Testis (tissue), 3 donors: ENCODE results near the gene GRK7. TPM values are rescaled to one million over a fixed set of nuclear protein-coding genes. Genes with fewer than 3 reads are reported as not detected.

Experiments
- DNase-seq: peaks from one replicate; pipeline ENCODE4 v3.0.0-alpha.2; 2019
- H3K27ac ChIP-seq, 2 donors: fragments of 200-600 bp; sonication (generic); one replicate each; pipeline ENCODE4 v1.5.1; 2019
- H3K27me3 ChIP-seq: fragments of 200-600 bp; sonication (generic); one replicate; pipeline ENCODE4 v1.5.1; 2019
- H3K36me3 ChIP-seq: fragments of 200-600 bp; sonication (generic); one replicate; pipeline ENCODE4 v1.5.1; 2017; ENCODE audit warnings: low read depth; ENCODE audit errors: missing control alignments
- H3K4me1 ChIP-seq: fragments of 200-600 bp; sonication (generic); one replicate; pipeline ENCODE4 v1.5.1; 2019
- H3K4me3 ChIP-seq, 2 donors: fragments of 200-600 bp; sonication (generic); one replicate each; pipeline ENCODE4 v1.5.1; 2017 to 2019
- H3K9me3 ChIP-seq: fragments of 200-600 bp; sonication (generic); one replicate; pipeline ENCODE4 v1.5.1; 2017
- POLR2A ChIP-seq: fragments of 450-650 bp; IDR thresholded peaks from one replicate; pipeline ENCODE4 v1.6.1; 2017; ENCODE audit warnings: antibody characterized with exemption, mild to moderate bottlenecking, moderate library complexity
- WGBS, 2 donors: methylation state at CpG; one replicate each; pipeline ENCODE4 v1.1.5; 2018; 5-methylcytosine and 5-hydroxymethylcytosine counted together
- intact Hi-C: fragments of 100-400 bp; cut with DNase I; formaldehyde crosslinking; loops from one replicate; pipeline ENCODE4 v1.15.1; 2023; ENCODE audit warnings: low total_unique reads
- polyA plus RNA-seq: library from polyadenylated mRNA; stranded (reverse); fragments of 350-450 nt; fragmentation: Illumina TruSeq; extraction: RNeasy Lipid Tissue Mini Kit (QIAGEN cat#74804); gene quantifications from one replicate; pipeline ENCODE4 v1.2.3, GENCODE V29; 2014; ENCODE audit warnings: low read depth, low replicate concordance; ENCODE audit not compliant: insufficient read depth
- total RNA-seq, 2 donors: library from RNA; depleted of rRNA; stranded (reverse); fragments of >200 nt; gene quantifications; one replicate each; pipeline ENCODE4 v1.2.3, GENCODE V29; 2016
- TF ChIP-seq, protein P1 (sequence below), 3 experiments: fragments of 450-650 bp in 2 of 3; fragments of 200-600 bp in 1 of 3; sonication (generic) in 1 of 3; IDR thresholded peaks; one replicate each; pipeline ENCODE4 v1.5.1; 2016 to 2019; ENCODE audit warnings: antibody characterized with exemption in 3 of 3, mild to moderate bottlenecking in 2 of 3, moderate library complexity in 1 of 3

Gene GRK7
- total and polyA plus RNA-seq, 3 donors from 2014 or later: 0.12 to 0.31 TPM; not detected in 1

DNA sequence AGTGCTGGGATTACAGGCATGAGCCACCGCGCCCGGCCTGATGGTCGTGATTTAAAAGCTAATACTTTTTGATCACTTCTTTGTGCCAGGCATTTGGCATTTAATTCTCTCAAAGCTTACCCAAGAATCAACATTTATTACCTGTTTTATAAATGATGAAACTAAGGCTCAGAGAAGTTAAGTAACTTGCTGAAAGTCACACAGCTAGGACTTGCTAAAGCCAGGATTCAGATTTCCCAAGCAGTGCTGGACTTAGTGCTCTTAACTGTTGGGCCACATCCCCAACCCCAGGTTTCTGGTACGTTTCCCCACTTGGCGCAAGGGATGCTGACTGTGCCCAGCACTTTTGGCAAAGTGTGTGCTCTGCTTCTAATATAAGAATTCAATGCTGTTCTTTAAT is 10.5 kb downstream of the GRK7 start:
- no peak overlapping the region for H3K4me3 ChIP-seq
- no peaks in the 10 kb centered on the region for H3K27me3 ChIP-seq
- TF ChIP-seq, protein P1, sequence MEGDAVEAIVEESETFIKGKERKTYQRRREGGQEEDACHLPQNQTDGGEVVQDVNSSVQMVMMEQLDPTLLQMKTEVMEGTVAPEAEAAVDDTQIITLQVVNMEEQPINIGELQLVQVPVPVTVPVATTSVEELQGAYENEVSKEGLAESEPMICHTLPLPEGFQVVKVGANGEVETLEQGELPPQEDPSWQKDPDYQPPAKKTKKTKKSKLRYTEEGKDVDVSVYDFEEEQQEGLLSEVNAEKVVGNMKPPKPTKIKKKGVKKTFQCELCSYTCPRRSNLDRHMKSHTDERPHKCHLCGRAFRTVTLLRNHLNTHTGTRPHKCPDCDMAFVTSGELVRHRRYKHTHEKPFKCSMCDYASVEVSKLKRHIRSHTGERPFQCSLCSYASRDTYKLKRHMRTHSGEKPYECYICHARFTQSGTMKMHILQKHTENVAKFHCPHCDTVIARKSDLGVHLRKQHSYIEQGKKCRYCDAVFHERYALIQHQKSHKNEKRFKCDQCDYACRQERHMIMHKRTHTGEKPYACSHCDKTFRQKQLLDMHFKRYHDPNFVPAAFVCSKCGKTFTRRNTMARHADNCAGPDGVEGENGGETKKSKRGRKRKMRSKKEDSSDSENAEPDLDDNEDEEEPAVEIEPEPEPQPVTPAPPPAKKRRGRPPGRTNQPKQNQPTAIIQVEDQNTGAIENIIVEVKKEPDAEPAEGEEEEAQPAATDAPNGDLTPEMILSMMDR (IDR thresholded peaks at IDR 0.05): no peak
- TF ChIP-seq POLR2A: no peak
- H3K36me3 ChIP-seq: no peaks in the 10 kb centered on the region
- no peak for DNase-seq
- H3K9me3 ChIP-seq: no peaks in the 10 kb centered on the region
- WGBS, 2 donors: 92 to 95% methylated on average over 6 of the region's 6 CpGs
- intact Hi-C loops: no loop called here
- H3K27ac ChIP-seq: no peak overlapping the region
- H3K4me1 ChIP-seq: no peaks in the 10 kb centered on the region

DNA sequence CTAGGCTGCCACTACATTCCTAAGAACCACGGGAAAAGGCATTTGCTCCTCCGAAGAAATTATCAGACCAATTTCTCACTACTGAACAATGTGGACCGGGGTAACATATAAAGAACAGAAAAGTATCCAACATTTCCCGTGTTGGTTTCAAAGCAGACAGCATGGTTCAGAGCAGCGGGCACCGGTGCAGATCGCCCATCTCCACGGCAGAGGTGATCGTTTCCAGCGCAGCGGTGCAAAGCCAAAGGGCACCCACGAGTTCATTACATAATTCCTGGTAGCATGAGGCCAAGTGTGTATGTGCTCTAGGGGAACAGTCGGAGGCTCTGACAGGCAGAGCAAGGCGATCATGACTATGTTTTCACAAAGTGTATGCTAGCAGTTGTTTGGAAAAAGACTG is 13.2 kb downstream of the GRK7 start:
- H3K27me3 ChIP-seq: no peaks in the 10 kb centered on the region
- WGBS, 2 donors: 64 to 74% methylated on average over 14 of the region's 14 CpGs
- H3K27ac ChIP-seq: no peak overlapping the region
- no peak for TF ChIP-seq POLR2A
- TF ChIP-seq, protein P1 (IDR thresholded peaks at IDR 0.05): no peak
- intact Hi-C loops: no loop called here
- no peaks in the 10 kb centered on the region for H3K36me3 ChIP-seq
- H3K9me3 ChIP-seq: no peaks in the 10 kb centered on the region
- H3K4me1 ChIP-seq: no peaks in the 10 kb centered on the region
- H3K4me3 ChIP-seq: no peak overlapping the region
- DNase-seq: no peak

DNA sequence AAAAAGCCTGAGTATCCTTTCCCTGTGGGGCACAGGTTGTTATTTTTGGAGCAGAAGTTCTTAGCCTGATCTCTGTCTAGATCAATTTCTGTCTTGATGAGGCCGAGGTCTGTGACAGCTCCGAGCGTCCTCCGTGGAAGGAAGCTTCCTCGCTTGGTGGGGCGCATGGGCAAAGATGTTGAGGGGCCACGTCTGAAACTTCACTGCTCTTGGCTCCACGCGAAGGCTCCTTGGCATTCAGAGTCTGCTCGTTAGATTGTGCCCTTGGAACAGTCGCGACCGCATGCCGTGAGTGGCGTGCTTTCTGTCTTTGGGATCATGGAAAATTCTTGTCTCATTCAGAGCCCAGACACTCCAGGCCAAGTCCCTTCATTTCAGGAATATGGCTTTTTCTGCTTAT is 13.7 kb downstream of the GRK7 start:
- intact Hi-C loops: no loop called here
- 52 to 58% methylated on average over 15 of the region's 15 CpGs for WGBS, 2 donors

DNA sequence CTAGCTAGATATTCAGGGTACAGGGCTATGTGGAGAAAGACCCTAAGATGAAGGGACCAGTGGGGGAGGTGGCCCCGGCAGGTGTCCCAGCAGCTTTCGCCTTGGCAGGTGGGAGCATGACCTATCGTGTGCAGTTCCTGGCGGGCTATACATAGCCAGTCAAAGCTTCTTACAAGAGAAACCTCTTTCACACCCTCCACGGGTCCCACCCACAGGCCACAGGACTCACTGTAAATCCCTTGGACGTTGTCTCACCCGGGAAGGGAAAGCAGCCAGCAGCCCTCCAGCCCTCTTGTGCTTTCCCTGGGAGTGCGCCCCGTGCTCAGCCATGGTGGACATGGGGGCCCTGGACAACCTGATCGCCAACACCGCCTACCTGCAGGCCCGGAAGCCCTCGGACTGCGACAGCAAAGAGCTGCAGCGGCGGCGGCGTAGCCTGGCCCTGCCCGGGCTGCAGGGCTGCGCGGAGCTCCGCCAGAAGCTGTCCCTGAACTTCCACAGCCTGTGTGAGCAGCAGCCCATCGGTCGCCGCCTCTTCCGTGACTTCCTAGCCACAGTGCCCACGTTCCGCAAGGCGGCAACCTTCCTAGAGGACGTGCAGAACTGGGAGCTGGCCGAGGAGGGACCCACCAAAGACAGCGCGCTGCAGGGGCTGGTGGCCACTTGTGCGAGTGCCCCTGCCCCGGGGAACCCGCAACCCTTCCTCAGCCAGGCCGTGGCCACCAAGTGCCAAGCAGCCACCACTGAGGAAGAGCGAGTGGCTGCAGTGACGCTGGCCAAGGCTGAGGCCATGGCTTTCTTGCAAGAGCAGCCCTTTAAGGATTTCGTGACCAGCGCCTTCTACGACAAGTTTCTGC is 15.0 kb downstream of the GRK7 start:
- Histone ChIP-seq H3K9me3 (no peaks in the 10 kb centered on the region), H3K27me3 (no peaks in the 10 kb centered on the region), H3K4me1 (no peaks in the 10 kb centered on the region), H3K27ac (no peak overlapping the region), H3K4me3 (no peak overlapping the region), H3K36me3 (no peaks in the 10 kb centered on the region)
- intact Hi-C loops: no loop called here
- TF ChIP-seq POLR2A: no peak
- TF ChIP-seq, protein P1 (IDR thresholded peaks at IDR 0.05): no peak
- no peak for DNase-seq
- 67 to 74% methylated on average over 23 to 32 of the region's 42 CpGs for WGBS, 2 donors

More for the DNA sequence above, 13.7 kb downstream of the GRK7 start:
- no peak for TF ChIP-seq POLR2A
- TF ChIP-seq, protein P1 (IDR thresholded peaks at IDR 0.05): no peak
- H3K4me1 ChIP-seq: no peaks in the 10 kb centered on the region
- no peaks in the 10 kb centered on the region for H3K27me3 ChIP-seq
- H3K36me3 ChIP-seq: no peaks in the 10 kb centered on the region
- no peak overlapping the region for H3K4me3 ChIP-seq
- no peak overlapping the region for H3K27ac ChIP-seq
- no peak for DNase-seq
- H3K9me3 ChIP-seq: no peaks in the 10 kb centered on the region

DNA sequence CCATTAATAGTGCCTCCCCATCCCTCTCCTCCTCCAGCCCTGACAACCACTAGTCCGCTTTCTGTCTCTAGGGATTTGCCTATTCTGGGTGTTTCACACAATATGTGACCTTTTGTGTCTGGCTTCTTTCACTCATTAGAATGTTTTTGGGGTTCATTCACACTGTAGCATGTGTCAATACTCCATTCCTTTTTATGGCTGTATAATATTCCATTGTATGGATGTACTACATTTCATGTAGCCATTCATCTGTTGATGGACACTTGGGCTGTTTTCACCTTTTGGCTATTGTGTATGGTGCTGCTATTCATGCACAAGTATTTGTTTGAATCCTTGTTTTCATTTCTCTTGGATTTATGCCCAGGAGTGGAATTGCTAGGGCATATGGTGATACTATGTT is 16.5 kb downstream of the GRK7 start:
- Histone ChIP-seq H3K36me3 (no peaks in the 10 kb centered on the region), H3K27ac (no peak overlapping the region), H3K27me3 (no peaks in the 10 kb centered on the region), H3K4me1 (no peaks in the 10 kb centered on the region), H3K9me3 (no peaks in the 10 kb centered on the region), H3K4me3 (no peak overlapping the region)
- DNase-seq: no peak
- TF ChIP-seq, protein P1 (IDR thresholded peaks at IDR 0.05): no peak
- TF ChIP-seq POLR2A: no peak
- intact Hi-C loops: no loop called here
- WGBS, 2 donors: 92 to 93% methylated on average over 1 of the region's 1 CpG
